ENCODE results near the gene SIGLEC7. TPM values are rescaled to one million over a fixed set of nuclear protein-coding genes. Genes with fewer than 3 reads are reported as not detected.

Gene SIGLEC7
- total and polyA plus RNA-seq, 10 of the 15 experiments (the other 5 are each of a cell fraction or from before 2014, with no cell fraction given) = 0.15 TPM; not detected in 9

DNA sequence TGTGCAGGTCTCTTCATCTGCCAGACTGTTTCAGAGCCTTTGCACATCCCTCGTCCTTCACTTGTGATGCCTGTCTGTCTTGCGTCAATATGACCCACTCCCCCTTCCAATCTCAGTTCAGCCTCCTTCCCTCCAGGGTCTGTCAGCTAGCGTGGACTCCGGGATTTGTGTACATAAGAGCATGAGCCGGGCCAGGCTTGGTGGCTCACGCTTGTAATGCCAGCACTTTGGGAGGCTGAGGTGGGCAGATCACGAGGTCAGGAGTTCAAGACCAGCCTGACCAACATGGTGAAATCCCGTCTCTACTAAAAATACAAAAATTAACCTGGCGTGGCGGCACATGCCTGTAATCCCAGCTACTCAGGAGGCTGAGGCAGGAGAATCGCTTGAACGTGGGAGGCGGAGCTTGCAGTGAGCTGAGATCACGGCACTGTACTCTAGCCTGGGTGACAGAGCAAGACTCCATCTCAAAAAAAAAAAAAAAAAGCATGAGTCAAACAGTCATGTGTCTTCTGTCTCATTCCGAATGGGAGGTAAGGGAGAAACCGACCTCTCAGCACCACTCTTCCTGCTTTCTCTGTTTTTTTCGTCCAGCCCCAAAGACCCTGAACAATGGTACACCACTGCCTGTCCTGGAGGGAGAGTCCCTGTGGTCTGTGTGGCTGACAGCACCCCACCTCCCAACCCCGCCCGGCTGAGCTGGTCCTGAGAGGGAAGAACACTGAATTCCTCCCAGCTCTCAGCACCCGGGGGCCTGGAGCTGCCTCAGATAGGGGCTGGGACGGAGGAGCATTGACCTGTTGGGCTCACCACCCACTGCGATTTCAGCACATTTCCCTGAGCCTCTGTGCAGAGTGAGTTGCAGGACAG, 19.8 kb upstream of the SIGLEC7 start:
- in situ Hi-C loops (cut with MboI) (no loop called here), intact Hi-C loops (cut with micrococcal nuclease; ENCODE audit: unreplicated experiment) (no loop called here)
- Histone ChIP-seq H4K20me1 (ENCODE audit: control insufficient read depth, insufficient read depth) (no peaks in the 10 kb centered on the region), H3K9me3 (replicated peaks; ENCODE audit: control insufficient read depth, insufficient read depth, low read length) (no peaks in the 10 kb centered on the region), H3K9ac (ENCODE audit: control insufficient read depth, insufficient read depth, low read length) (no peak overlapping the region), H3K4me3 (no peak overlapping the region), H2AFZ (ENCODE audit: control insufficient read depth, low read depth, low read length) (no peak overlapping the region), H3K4me1 (ENCODE audit: control insufficient read depth, insufficient read depth, low read length) (no peaks in the 10 kb centered on the region; the same call in 1 of the 2 replicates), H3K27ac (ENCODE audit: control insufficient read depth, insufficient read depth) (no peak overlapping the region), H3K79me2 (ENCODE audit: control insufficient read depth, insufficient read depth, low read length) (no peaks in the 10 kb centered on the region), H3K27me3 (replicated peaks in 1 of 2; ENCODE audit: control insufficient read depth in 2 of 2, insufficient read depth in 2 of 2, low read length in 1 of 2) (peaks cover 0 to 3% of the 10 kb centered on the region in 2 experiments; a peak in 2 of 4 replicates), H3K36me3 (ENCODE audit: control insufficient read depth in 2 of 2, insufficient read depth in 2 of 2, low read length in 1 of 2) (no peaks in the 10 kb centered on the region), H3K4me2 (ENCODE audit: control insufficient read depth, insufficient read depth) (no peak overlapping the region)
- ChIA-PET SMC1A (ENCODE audit: uncharacterized antibody, unreplicated experiment) (no interaction called here), RAD21 (ENCODE audit: unreplicated experiment) (no interaction called here), POLR2A (no interaction called here), CTCF (no interaction called here)
- ATAC-seq (no peak), FAIRE-seq (no peak), DNase-seq (ENCODE audit: low read depth, low spot score) (no peak)
- BruUV-seq (replicated peaks) = no TSS peak
- TF ChIP-seq, protein P1, sequence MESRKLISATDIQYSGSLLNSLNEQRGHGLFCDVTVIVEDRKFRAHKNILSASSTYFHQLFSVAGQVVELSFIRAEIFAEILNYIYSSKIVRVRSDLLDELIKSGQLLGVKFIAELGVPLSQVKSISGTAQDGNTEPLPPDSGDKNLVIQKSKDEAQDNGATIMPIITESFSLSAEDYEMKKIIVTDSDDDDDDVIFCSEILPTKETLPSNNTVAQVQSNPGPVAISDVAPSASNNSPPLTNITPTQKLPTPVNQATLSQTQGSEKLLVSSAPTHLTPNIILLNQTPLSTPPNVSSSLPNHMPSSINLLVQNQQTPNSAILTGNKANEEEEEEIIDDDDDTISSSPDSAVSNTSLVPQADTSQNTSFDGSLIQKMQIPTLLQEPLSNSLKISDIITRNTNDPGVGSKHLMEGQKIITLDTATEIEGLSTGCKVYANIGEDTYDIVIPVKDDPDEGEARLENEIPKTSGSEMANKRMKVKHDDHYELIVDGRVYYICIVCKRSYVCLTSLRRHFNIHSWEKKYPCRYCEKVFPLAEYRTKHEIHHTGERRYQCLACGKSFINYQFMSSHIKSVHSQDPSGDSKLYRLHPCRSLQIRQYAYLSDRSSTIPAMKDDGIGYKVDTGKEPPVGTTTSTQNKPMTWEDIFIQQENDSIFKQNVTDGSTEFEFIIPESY (IDR thresholded peaks at IDR 0.05) = no peak
- no peak for TF ChIP-seq MTA2 (IDR thresholded peaks at IDR 0.05; ENCODE audit: low read depth)
- TF ChIP-seq IKZF2 (IDR thresholded peaks at IDR 0.05) = no peak
- no peak for TF ChIP-seq PAX5 (IDR thresholded peaks at IDR 0.05; ENCODE audit: borderline replicate concordance, low read depth, low read length)
- TF ChIP-seq SP1 (IDR thresholded peaks at IDR 0.05; ENCODE audit: low read depth, low read length) = no peak
- TF ChIP-seq KAT2A (conservative IDR thresholded peaks at IDR 0.05; ENCODE audit: control insufficient read depth, low read depth, low read length) = no peak
- TF ChIP-seq, protein P2, sequence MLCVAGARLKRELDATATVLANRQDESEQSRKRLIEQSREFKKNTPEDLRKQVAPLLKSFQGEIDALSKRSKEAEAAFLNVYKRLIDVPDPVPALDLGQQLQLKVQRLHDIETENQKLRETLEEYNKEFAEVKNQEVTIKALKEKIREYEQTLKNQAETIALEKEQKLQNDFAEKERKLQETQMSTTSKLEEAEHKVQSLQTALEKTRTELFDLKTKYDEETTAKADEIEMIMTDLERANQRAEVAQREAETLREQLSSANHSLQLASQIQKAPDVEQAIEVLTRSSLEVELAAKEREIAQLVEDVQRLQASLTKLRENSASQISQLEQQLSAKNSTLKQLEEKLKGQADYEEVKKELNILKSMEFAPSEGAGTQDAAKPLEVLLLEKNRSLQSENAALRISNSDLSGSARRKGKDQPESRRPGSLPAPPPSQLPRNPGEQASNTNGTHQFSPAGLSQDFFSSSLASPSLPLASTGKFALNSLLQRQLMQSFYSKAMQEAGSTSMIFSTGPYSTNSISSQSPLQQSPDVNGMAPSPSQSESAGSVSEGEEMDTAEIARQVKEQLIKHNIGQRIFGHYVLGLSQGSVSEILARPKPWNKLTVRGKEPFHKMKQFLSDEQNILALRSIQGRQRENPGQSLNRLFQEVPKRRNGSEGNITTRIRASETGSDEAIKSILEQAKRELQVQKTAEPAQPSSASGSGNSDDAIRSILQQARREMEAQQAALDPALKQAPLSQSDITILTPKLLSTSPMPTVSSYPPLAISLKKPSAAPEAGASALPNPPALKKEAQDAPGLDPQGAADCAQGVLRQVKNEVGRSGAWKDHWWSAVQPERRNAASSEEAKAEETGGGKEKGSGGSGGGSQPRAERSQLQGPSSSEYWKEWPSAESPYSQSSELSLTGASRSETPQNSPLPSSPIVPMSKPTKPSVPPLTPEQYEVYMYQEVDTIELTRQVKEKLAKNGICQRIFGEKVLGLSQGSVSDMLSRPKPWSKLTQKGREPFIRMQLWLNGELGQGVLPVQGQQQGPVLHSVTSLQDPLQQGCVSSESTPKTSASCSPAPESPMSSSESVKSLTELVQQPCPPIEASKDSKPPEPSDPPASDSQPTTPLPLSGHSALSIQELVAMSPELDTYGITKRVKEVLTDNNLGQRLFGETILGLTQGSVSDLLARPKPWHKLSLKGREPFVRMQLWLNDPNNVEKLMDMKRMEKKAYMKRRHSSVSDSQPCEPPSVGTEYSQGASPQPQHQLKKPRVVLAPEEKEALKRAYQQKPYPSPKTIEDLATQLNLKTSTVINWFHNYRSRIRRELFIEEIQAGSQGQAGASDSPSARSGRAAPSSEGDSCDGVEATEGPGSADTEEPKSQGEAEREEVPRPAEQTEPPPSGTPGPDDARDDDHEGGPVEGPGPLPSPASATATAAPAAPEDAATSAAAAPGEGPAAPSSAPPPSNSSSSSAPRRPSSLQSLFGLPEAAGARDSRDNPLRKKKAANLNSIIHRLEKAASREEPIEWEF (IDR thresholded peaks at IDR 0.05; ENCODE audit: insufficient replicate concordance, low read depth, low read length) = no peak
- TF ChIP-seq POLR2AphosphoS2 (IDR thresholded peaks at IDR 0.05; ENCODE audit: low read depth, low read length) = no peak
- TF ChIP-seq, protein P3, sequence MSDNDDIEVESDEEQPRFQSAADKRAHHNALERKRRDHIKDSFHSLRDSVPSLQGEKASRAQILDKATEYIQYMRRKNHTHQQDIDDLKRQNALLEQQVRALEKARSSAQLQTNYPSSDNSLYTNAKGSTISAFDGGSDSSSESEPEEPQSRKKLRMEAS (IDR thresholded peaks at IDR 0.05; ENCODE audit: low read depth, low read length) = no peak
- WGBS (ENCODE audit: insufficient coverage, insufficient replicate concordance, low lambda C conversion rate, missing lambda C conversion rate) = 52% methylated on average over 22 of the region's 22 CpGs

Data from GM12878 (cell line).